Activated CD8-positive, alpha-beta memory T cell treated with anti-CD3 and anti-CD28 coated beads, Interleukin-2, amount 50 U/mL, for 48 hours (primary cell): Measurements from ENCODE around the gene JPH4.
A peak's percentile ranks its signal among the peaks of the same experiment; 100 is the strongest.

Experiments used
- DNase-seq: peaks from one replicate; pipeline ENCODE4 v3.0.0-alpha.2; 2020

Gene JPH4

DNA sequence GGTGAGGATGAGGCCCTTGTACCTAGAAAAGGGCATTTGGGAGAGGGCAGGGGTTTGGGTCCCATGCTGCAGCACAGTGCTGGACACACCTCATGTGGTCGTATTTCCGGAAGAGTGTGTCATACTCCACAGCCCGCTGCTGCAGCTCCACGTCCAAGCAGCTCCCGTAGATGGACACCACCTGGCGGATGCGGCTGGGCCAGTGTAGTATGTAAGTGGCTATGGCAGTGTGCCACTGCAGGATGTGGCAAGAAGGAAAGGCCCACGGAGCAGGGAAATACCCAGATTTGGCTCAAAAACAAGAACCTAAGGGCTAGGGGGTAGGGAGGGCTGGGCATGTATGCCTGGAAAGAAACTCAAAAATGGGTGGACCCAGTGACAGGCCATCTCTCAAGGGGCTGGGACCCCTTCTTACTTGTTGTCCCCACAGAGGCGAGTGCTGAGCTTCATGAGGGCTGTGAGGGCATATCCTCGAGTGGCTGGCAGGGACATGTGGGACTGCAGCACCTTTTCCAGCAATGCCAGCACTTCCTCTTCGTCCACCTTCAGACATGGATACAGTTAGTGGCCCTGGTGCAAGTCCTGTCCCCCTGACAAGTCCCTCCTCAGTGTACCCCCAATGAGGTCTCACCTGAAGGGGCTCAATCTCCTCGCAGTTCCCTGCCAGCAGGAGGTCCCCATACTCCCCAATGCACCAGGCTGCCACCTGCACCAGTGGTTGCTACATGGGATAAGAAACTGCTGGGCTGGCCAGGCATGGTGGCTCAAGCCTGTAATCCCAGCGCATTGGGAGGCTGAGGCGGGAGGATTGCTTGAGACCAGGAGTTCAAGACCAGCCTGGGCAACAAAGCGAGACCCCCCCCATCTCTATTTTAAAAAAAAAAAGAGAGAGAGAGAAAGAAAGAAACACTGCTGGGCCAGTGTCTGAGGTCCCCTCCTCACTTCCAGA, 16.4 kb downstream of the JPH4 start:
- DNase-seq = no peak

DNA sequence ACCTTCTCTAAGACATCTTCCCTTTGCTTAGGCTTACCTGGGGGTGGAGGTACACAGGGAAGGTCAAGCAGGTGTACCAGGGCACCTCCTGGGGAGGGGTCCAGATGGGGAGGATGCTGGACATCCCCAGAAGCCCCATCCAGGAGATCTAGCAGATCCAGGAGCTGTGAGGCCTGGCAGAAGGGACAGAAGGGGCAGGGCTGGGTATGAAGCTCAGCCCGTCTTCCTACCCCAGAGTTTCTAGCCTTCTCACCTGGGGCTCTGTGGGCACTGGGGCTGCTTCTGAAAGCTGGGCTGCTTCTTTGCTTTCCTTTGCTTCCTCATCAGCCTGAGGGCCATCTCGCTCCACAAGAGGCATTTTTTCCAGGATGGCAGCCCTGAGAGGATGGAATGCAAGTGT, 17.3 kb downstream of the JPH4 start:
- DNase-seq = no peak

DNA sequence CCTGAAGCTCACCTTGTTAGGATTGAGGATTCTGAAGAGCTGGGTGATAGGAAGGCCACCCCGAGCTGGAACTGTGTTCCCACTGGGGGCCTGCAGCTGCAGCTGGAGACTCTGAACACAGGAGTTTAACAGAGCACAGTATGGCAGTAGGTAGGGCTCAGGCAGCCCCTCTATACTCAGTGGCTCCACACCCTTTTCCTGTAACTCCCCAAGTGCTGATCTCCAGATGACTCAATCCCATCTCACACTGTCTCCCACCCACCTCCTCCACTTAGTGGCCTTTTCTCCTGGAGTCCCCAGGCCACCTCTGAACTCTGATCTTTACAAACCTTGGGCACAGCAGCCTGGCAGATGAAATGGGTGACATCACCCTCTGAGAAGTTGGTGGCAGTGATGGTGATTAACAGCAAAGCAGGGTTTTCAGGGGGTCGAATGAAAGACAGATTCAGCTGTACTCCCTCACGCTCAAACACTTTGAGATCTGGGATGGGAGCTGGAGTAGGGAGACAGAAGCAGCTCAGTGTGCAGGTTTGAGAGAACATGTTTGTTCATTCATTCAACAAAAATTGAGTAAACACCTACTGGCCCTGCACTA, 18.6 kb downstream of the JPH4 start:
- no peak for DNase-seq

DNA sequence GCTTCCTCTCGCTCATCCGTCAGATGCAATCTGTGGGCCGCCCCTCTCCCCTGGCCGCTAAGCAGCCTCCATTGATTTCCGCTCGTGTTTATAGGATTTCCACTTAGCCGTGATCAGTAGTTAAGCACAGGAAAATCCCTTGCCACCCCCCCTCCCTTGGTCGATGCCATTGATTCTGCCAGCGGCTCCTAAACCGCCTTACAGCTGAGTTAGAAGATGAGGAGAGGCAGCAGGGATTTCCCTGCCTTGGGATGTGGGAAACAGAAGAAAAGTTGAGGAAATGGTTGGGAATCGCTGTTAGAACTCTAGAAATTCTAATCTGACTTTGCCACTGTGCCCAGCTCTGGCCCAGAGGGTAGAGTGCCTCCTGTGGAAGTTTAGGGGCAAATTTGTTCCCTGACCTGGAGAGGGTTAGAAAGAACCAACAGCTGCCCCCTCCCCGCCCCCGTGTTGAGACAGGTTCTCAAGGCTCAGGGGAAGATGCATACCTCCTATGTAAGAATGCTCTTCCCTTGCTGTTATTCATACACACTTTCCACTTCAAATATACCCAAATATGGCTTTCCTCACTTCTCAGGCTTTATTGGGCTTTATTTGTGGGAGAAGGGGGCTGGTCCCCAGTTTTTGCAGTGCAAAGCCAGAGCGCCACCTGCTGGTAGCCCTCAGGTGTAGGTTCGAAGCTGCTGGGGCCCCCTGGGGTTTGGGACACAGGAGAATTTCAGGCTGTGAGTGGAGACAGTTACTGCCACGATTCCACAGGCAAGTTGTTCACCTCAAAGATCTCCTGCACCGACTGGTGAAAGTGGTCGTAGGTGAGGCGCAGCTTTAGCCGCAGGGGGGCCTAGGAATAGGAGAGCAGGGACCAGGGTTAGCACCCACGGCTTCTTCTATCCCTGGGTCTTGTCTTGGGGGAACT, 19.3 kb downstream of the JPH4 start:
- DNase-seq = peak; percentile 90

DNA sequence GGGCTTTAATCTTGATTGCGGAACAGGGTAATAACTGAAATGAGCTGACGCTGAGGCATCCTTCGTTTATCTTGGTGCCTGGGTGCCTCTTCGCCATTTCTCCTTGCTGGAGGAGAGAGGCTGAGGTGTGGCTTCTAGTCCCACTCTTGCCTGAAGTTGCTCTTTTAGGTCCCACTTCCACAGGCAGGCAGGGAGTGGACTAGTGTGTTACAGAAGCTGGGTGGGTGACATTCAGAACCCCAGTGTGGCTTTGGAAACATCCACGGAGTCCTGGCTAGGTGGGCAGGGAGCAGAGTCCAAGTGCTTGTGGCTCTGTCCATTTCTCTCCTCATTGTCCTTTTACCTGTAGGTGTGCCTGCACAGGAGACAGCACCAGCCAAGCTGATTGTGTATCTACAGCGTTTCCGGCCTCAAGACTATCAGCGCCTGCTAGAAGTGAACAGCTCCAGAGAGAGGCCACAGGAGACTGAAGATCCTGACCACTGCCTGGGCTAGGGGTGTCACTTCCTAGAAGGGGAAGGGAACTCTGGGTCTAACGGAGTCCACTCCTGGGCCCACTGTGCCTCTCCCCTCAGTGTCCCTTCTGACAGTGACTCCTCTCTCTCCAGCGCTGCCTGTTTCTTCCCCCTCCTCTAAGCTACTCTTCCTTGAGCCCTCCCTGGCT, 20.1 kb downstream of the JPH4 start:
- DNase-seq = no peak

DNA sequence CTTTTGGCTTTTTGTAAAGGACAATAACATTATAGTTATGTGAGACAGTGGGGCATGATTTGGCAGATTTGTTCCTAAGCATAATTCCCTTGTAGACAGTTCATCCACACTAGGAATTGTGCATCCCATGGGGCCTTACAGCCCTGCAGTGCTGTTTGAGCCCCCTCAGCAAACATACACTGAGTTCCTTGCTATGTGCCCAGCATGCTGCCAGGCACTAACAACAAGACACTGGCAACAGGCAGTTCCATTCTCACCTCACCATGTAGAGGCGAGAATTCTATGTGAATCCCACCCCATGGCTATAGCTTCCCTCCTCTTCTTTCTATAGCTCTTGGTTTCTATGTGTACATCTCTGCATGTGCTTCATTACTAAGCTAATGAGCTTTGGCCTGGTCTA, 20.6 kb downstream of the JPH4 start:
- no peak for DNase-seq

DNA sequence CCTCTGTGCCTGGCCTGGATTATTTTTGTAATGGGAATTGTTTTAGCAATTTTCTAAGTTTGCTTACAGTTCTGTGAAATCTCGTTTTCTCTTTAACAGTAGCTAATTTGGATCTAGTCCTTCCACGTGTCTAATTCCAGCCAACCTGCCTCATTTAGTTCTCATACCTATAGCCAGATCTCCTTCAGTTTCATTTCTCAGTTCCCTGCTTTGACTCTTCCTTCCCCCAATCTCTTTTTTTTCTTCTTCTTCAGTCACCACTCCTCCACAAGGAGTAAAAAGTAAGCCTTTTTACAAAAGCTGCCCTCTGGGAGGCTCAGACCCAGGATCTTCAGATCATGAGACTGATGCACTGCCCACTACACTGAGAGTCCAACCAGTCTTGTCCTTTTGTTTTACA, 21.1 kb downstream of the JPH4 start:
- no peak for DNase-seq

DNA sequence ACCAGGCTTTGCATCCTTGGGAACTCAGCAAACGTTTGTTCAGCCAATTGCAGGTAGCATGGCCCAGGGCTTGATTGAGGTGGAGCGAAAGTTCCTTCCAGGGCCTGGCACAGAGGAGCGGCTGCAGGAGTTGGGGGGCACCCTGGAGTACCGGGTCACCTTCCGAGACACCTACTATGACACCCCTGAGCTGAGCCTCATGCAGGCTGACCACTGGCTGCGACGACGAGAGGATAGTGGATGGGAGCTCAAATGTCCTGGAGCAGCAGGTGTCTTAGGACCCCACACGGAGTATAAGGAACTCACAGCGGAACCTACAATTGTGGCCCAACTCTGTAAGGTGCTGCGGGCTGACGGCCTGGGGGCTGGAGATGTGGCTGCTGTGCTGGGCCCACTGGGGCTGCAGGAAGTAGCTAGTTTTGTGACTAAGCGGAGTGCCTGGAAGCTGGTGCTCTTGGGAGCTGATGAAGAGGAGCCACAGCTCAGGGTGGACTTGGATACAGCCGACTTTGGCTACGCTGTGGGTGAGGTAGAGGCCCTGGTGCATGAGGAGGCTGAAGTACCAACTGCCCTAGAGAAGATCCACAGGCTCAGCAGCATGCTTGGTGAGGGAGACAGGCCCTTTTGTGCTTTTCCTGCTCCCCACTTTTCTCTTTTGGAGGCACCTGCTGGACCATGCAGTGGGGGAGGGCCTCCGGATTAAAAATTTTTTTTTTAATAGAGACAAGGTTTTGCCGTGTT, 21.7 kb downstream of the JPH4 start:
- DNase-seq = no peak

- DNase-seq = peak; percentile 95
These were observed 22.5 kb downstream of the JPH4 start, which contains the start of gene THTPA for GRCh38 chr14:23555882-23556699. TSS of gene THTPA (plus strand) at chr14:23556271. CDS start at chr14:23556758, 487 bp downstream.

- no peak for DNase-seq
These were observed 23.1 kb downstream of the JPH4 start for GRCh38 chr14:23555533-23555881.

DNA sequence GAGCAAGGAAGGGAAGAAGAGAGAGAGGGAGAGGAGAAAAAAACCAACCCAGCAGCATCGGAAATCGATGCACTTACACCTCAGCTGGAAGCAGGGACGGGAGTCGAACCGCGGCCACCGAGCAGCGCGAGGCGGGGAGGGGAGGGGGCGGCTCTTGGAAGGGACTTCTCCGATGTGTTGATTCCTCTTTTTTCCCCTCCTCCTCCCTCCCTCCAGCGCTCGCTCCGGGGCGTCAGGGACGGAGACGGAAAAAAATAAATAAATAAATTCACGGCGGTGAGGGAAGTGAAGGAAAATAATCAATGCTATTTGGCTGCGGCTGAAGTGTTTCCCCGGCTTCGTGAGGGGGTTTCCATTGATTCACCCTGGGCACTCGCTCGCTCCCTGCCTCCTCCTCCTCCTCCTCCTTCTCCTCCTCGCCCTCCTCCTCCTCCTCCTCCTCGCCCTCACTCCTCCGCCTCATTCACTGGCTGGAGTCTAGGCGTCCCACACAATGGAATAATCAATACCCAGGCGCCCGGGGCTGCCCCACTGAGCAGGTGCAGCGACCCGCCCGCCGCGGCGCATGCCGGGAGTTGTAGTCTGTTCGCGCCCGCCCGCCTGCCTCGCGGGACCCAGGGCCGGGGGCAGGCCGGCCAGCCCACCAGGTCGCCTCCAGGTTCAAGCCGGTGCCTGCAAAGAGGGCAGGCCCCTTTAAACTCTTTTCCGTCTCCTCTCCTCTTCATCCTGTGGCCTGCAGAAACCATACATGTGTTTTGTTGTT, 27.1 kb downstream of the JPH4 start, which contains the start of gene ZFHX2:
Gene ZFHX2, minus strand, starts transcription at position 500 of the 763 bp plus-strand sequence. CDS start 16,440 bp downstream, outside the sequence.
- DNase-seq = peak; percentile 91

GRCh38 chr14:23550812-23551265, 27.8 kb downstream of the JPH4 start:
- DNase-seq = no peak

- no peak for DNase-seq
These were observed 28.3 kb downstream of the JPH4 start for GRCh38 chr14:23550131-23550811.

DNA sequence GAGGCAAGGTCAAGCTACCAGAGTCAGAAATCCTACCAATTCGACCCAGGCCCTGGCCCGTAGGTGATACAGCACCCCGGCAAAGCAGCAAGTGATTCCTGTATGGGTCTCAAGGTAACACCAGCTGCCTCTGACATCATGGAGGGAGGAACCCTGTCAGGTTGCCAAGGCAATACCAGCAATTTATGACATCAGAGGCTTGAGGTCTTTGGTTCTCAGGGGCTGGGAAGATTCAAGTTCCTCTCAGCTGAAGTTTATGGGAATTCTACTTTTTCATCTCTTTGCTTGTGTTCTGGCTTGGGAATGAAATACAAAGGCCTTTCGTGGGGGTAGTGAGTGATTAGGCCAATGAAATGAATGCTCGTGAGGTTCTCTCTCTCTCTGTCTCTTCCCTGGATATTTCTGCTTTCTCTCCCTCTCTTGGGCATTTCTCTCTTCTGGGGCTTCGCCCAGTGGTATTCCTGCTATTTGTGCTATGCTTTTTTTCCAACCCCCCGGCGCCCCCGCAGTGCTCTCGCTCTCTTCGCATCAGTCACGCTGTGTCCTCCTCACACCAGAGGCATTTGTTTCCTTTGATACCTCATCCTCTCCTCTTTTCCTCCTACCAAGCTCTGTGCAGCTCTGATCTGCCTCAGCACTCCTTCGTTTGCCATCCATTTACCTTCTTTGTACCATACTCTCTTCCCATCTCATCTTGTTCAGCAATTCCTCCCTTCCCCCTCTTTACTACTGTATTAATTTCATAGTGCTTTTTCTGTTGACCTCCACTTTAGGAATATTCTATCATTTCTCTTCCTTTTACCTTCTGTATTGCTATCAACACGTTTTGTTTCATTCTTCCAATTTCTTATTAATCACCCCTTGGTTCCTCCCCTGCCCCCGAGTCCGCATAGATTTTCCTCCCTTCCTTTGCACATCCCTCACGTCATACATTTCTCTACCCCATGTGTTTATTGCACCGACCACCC, 30.0 kb downstream of the JPH4 start:
- no peak for DNase-seq

DNA sequence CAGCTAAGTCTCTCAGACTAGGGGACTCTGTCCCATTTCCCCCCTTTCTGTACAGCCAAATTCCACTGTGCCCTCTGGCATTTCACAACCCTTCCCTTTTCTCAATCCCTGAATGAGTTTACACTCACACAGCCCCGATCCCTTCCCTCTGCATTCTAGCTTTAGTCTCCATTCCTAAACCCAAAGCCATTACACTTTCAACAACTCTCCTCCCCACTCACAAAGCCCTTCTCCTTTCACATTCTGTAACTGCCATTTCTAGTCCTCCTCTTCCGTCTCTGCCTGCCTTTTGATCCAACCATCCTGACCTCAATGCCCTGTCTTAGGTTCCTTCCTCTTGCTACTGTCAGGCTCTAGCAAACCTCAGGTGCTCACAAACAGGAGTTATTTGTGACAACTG, 30.7 kb downstream of the JPH4 start:
- DNase-seq = no peak

DNA sequence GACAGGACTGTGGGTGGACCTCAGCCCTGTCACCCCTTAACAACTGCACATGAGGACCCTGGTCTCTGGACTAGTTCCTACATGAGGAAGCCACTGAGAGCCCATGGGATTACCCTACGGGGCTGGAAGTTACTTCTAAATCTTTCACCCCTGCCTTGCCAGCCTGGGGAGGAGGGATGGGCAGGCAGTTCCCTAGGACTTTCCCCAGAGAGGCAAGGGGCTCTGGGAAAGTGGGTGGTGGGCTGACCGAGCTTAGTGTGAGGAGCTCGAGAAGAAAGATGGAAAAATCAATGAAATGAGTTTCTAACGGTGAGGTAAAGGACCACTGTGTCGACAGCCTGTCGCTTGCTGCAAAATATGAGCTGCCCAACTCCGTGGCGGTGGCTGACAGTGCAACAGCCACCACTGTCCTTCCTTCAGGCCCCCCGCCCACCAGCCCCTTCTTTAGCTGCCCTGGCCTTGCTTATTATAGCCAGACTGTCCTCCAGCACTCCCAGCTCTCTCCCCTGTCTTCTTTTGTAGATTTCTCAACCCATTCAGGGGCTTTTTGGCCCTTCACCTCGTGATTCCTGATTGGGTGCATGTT, 32.0 kb downstream of the JPH4 start:
- DNase-seq = no peak

- no peak for DNase-seq
These were observed 32.7 kb downstream of the JPH4 start for GRCh38 chr14:23545740-23546365.
